MM.1S (cell line): ENCODE measurements around the gene DCDC2C.

Experiments used
- EZH2 ChIP-seq: fragments of 300-600 bp; sonication (generic); optimal IDR thresholded peaks from 2 replicates; pipeline ENCODE3; 2017; ENCODE audit warnings: low read depth, mild to moderate bottlenecking, antibody characterized with exemption, low read length, mixed read lengths
- TF ChIP-seq, protein P1 (sequence below): fragments of 300-600 bp; sonication (generic); IDR thresholded peaks from 2 replicates; pipeline ENCODE4 v1.5.1; 2016; ENCODE audit warnings: antibody characterized with exemption, low read length, mixed read lengths

DNA sequence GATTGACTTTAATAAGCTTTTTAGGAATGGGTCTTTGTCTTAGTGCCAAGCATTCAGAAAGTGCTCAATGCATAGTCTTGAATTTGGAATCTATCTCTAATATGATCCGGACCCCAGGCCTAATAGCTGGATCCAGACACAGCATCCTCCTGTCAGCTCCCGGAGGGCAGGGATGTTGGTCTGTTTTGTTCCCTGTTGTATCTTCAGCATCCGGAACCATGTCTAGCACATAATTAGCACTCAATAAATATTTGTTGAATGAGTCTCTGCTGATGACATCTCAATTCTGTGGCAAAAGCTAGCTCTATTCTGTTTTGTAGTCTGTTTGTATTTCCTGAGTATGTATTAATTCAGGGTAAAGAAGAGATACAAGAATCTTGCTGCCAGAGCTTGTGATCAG, 169.1 kb downstream of the DCDC2C start:
- TF ChIP-seq, protein P1, sequence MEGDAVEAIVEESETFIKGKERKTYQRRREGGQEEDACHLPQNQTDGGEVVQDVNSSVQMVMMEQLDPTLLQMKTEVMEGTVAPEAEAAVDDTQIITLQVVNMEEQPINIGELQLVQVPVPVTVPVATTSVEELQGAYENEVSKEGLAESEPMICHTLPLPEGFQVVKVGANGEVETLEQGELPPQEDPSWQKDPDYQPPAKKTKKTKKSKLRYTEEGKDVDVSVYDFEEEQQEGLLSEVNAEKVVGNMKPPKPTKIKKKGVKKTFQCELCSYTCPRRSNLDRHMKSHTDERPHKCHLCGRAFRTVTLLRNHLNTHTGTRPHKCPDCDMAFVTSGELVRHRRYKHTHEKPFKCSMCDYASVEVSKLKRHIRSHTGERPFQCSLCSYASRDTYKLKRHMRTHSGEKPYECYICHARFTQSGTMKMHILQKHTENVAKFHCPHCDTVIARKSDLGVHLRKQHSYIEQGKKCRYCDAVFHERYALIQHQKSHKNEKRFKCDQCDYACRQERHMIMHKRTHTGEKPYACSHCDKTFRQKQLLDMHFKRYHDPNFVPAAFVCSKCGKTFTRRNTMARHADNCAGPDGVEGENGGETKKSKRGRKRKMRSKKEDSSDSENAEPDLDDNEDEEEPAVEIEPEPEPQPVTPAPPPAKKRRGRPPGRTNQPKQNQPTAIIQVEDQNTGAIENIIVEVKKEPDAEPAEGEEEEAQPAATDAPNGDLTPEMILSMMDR: no peak
- no peak for TF ChIP-seq EZH2
